ENCODE measurements around the gene CD14.
"Not testable (repeated sequence)": the region's sequence is repeated elsewhere in the genome, so short reads cannot be mapped to it uniquely, and the experiment has no call there.

Gene CD14

GRCh38 chr5:140596321-140596741, 36.6 kb downstream of the CD14 start:
- DNase-seq (ENCODE audit: low read depth in 2 of 2) = no peak

GRCh38 chr5:140595538-140596300, 37.3 kb downstream of the CD14 start:
- DNase-seq (ENCODE audit: low read depth in 2 of 2) = no peak

GRCh38 chr5:140594169-140594568, 38.8 kb downstream of the CD14 start:
- DNase-seq (ENCODE audit: low read depth in 2 of 2) = no peak

GRCh38 chr5:140593070-140593469, 39.9 kb downstream of the CD14 start:
- DNase-seq (ENCODE audit: low read depth in 2 of 2) = not testable (repeated sequence)

GRCh38 chr5:140591747-140592372, 41.1 kb downstream of the CD14 start:
- no peak for DNase-seq (ENCODE audit: low read depth in 2 of 2)

GRCh38 chr5:140590861-140591260, 42.1 kb downstream of the CD14 start:
- DNase-seq (ENCODE audit: low read depth in 2 of 2) = no peak

GRCh38 chr5:140588311-140589070, 44.5 kb downstream of the CD14 start:
- no peak for DNase-seq (ENCODE audit: low read depth in 2 of 2)

GRCh38 chr5:140587495-140587894, 45.5 kb downstream of the CD14 start:
- no peak for DNase-seq (ENCODE audit: low read depth in 2 of 2)
